AG09319 (cell line): ENCODE data around the gene NKAPL.

Experiments used
- DNase-seq: peaks from one replicate; pipeline ENCODE4 v3.0.0-alpha.2; 2010; ENCODE audit warnings: low read depth; ENCODE audit errors: extremely low read depth
- TF ChIP-seq, protein P1 (sequence below): IDR thresholded peaks from 2 replicates; pipeline ENCODE4 v1.5.1; 2011; ENCODE audit warnings: low read depth, mild to moderate bottlenecking, inconsistent platforms, low read length, moderate library complexity

The NKAPL gene

DNA sequence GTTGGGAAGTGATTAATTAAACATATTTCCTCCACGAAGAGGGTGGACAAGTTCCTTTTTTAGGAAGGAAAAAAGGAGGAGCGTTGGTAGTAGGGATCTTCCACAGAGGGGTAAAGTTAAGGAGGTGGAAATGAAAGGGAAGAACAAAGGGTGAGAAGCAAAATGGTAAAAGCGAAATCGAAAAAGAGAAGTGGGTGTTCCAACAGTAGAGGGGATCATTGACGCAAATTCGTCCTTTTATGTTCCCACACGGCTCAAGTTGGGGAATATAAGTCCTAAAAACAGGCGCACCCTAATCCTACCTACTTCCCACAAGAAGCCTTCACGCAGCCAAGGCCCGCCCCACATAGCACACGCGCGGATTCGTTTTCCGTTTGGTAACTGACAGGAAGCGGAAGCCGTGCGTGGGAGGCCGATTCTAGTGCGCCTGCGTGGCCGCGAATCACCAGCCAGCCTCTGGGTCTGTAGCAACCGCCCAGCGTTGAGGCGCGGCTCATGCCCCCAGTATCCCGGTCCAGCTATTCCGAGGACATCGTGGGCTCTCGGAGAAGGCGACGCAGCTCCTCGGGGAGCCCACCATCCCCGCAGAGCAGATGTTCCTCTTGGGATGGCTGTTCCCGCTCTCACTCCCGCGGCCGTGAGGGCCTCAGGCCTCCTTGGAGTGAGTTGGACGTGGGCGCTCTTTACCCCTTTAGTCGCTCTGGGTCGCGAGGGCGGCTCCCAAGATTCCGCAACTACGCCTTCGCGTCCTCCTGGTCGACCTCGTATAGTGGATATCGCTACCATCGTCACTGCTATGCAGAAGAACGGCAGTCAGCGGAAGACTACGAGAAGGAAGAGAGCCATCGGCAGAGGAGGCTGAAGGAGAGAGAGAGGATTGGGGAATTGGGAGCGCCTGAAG lies at the start of gene NKAPL:
TSS of gene NKAPL (plus strand) at position 421 of the 901 bp plus-strand sequence. CDS start at position 496, 75 bp downstream.
- DNase-seq, result no peak

DNA sequence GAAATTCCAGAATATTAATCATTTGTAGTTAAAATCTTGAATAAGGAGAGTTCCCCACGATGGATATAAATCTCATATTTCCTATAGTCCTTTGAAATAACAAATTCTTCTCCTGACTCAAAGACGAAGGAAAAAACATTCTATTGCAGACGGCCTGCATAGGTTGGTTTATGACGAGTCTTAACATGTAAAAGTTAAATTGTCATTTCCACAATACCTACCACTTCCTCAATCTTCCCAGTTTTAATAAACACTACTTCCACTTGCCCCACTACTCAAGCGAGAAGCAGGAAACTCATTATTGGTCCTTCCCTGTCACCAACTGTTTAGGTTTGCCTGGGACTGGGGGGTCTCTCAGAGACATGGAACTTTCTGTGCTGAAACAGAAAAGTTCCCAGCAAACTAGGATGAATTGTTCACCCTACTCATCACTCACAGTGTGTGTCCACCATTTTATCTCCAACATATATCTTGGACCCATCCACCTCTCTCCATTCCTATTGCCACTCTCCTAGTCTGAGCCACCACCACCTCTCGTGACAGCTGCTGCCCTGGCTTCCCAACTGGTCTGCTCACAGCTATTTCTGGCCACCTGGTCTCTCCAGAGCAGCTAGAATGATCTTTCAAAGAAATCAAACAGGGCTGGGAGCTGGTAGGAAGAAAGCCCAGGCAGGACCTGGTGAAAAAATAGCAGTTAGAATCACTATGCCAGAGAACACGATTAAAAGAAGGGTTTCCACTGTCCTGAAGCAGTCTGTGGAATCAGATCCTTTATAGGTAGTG lies 49.2 kb upstream of the NKAPL start:
- TF ChIP-seq, protein P1, sequence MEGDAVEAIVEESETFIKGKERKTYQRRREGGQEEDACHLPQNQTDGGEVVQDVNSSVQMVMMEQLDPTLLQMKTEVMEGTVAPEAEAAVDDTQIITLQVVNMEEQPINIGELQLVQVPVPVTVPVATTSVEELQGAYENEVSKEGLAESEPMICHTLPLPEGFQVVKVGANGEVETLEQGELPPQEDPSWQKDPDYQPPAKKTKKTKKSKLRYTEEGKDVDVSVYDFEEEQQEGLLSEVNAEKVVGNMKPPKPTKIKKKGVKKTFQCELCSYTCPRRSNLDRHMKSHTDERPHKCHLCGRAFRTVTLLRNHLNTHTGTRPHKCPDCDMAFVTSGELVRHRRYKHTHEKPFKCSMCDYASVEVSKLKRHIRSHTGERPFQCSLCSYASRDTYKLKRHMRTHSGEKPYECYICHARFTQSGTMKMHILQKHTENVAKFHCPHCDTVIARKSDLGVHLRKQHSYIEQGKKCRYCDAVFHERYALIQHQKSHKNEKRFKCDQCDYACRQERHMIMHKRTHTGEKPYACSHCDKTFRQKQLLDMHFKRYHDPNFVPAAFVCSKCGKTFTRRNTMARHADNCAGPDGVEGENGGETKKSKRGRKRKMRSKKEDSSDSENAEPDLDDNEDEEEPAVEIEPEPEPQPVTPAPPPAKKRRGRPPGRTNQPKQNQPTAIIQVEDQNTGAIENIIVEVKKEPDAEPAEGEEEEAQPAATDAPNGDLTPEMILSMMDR, result no peak
- no peak for DNase-seq

More for the DNA sequence above, at the start of gene NKAPL:
- TF ChIP-seq, protein P1, result no peak

DNA sequence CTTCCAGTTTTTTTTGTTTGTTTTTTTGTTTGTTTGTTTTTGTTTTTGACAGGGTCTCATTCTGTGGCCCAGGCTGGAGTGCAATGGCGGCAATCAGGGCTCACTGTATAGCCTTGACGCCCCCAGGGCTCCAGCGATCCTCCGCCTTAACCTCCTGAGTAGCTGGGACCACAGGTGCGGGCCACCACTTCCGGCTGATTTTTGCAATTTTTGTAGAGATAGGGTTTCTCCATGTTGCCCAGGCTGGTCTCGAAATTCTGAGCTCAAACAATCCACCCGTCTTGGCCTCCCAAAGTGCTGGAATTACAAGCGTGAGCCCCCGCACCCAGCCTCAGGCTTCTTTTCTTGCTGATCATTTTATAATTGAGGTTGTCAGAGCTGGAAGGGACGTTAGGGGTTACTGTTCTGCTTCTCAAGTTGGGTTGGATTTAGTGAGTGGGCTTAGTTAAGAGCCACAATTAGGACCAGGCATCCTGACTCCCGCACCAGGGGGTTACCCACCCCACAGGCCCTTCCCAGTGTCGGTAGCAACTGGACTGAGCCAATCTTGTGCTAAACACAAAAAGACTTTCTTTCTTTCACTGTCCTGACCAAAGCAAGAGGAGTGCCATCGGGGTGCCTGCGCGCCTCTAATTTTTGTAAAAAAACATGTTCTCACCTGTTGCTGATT lies 47.1 kb upstream of the NKAPL start:
- DNase-seq, result no peak
- TF ChIP-seq, protein P1, result no peak

DNA sequence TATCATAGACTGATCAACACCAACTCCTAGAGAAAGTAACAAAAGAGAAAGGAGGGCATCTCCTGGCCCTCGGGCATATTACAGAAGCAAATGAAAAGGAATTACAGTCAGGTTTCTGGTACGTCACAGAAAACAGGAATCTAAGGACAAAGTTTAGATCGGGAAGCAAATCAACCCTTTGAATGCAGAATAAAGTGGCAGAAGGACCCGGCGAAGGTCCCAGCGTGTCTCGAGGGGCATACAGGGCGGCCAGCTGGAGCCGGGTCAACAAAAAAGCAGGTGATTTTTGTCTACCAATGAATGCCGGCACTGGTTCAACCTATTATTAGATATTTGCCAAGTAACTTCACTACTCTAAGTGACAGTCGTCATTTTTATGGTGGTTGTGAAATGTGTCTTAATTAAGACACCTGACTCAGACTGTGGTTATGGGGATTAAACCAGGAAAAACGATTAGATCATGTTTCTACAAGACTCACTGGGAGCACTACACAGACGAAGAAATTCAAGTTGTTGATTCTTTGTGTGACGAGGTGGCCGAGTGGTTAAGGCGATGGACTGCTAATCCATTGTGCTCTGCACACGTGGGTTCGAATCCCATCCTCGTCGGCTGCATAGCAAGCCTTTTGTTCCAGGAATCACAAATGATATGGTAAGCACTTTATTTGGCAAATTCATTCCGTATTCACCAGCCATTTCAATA lies 46.4 kb upstream of the NKAPL start:
- TF ChIP-seq, protein P1, result no peak
- peak; percentile 71 for DNase-seq

DNA sequence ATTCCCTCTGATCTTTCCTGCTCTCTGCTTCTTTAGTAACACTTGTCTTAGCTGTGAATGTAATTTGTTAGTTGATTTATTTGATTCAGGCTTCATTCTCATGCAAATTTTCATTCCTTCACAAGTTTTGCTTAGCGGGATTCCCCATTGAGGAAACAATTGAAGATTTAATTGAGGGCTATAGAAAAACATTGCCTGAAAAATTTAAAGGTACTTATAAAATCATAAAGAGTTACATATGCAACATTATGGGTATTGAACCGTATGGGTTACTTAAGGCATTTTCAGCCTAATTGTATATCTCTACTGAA lies 45.9 kb upstream of the NKAPL start:
- TF ChIP-seq, protein P1, result no peak
- DNase-seq, result no peak

DNA sequence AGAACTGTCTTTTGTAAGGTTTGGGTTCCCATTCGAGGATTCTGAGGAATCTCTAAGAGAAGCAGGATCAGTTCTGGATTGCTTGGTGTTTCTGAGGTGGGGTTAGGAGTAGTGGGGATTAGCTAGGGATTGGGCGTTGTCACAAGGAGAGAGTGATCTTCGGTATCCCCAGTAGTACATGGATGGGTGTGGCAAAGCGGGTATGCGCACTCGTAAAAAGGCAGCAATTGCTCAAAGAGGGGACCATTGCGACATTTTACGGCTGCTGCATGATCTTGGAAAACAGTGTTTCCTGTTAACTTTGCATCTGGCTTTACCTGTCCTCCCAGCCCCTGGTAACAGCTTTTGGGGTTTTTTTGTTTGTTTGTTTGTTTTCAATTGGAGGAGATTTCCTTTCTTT lies 43.7 kb upstream of the NKAPL start:
- no peak for DNase-seq
- TF ChIP-seq, protein P1, result no peak
